ENCODE results near the gene MLLT3. TPM values are rescaled to one million over a fixed set of nuclear protein-coding genes. Genes with fewer than 3 reads are reported as not detected.
A peak's percentile ranks its signal among the peaks of the same experiment; 100 is the strongest.

Gene MLLT3
- total RNA-seq, 4 donors from 2014 or later = 29.8 to 51.0 (median 47.1) TPM

GRCh38 chr9:20601292-20601691 lies 21.0 kb downstream of the MLLT3 start:
- TF ChIP-seq CTCF (IDR thresholded peaks at IDR 0.05) = no peak
- TF ChIP-seq POLR2A (IDR thresholded peaks at IDR 0.05) = no peak
- 65 to 82% methylated on average over 1 of the region's 1 CpG for WGBS, 2 donors
- H3K36me3 ChIP-seq = no peaks in the 10 kb centered on the region
- intact Hi-C loops (cut with DNase I) = no loop called here
- peak overlapping the region in 1 of 3 donors; percentile 48 for H3K27ac ChIP-seq
- H3K4me3 ChIP-seq (replicated peaks in 1 of 3) = no peak overlapping the region
- peaks cover 53 to 54% of the 10 kb centered on the region in 2 donors for H3K4me1 ChIP-seq
- no peak for DNase-seq
- no peaks in the 10 kb centered on the region for H3K27me3 ChIP-seq
- H3K9me3 ChIP-seq = no peaks in the 10 kb centered on the region

GRCh38 chr9:20599195-20599594 lies 23.1 kb downstream of the MLLT3 start:
- TF ChIP-seq CTCF (IDR thresholded peaks at IDR 0.05) (no peak), POLR2A (IDR thresholded peaks at IDR 0.05) (no peak)
- Histone ChIP-seq H3K9me3 (no peaks in the 10 kb centered on the region), H3K36me3 (no peaks in the 10 kb centered on the region), H3K27me3 (no peaks in the 10 kb centered on the region), H3K27ac (no peak overlapping the region), H3K4me3 (replicated peaks in 1 of 3) (no peak overlapping the region), H3K4me1 (peaks cover 39 to 46% of the 10 kb centered on the region in 2 donors)
- intact Hi-C loops (cut with DNase I) = no loop called here
- DNase-seq = no peak
- WGBS, 2 donors = 95 to 99% methylated on average over 3 of the region's 3 CpGs

- no peaks in the 10 kb centered on the region for H3K9me3 ChIP-seq
- WGBS, 2 donors = 92 to 100% methylated on average over 1 of the region's 1 CpG
- intact Hi-C loops (cut with DNase I) = no loop called here
- H3K27me3 ChIP-seq = no peaks in the 10 kb centered on the region
- TF ChIP-seq POLR2A (IDR thresholded peaks at IDR 0.05) = no peak
- no peak for TF ChIP-seq CTCF (IDR thresholded peaks at IDR 0.05)
- no peak for DNase-seq
- H3K36me3 ChIP-seq = no peaks in the 10 kb centered on the region
- H3K27ac ChIP-seq = no peak overlapping the region
- peaks cover 41 to 42% of the 10 kb centered on the region in 2 donors for H3K4me1 ChIP-seq
- no peak overlapping the region for H3K4me3 ChIP-seq (replicated peaks in 1 of 3)
These were observed 23.9 kb downstream of the MLLT3 start for GRCh38 chr9:20598367-20598766.

GRCh38 chr9:20597862-20598261 lies 24.4 kb downstream of the MLLT3 start:
- no peak for DNase-seq
- no peaks in the 10 kb centered on the region for H3K9me3 ChIP-seq
- peaks cover 43 to 44% of the 10 kb centered on the region in 2 donors for H3K4me1 ChIP-seq
- H3K27ac ChIP-seq = no peak overlapping the region
- H3K4me3 ChIP-seq (replicated peaks in 1 of 3) = no peak overlapping the region
- H3K27me3 ChIP-seq = no peaks in the 10 kb centered on the region
- H3K36me3 ChIP-seq = no peaks in the 10 kb centered on the region
- intact Hi-C loops (cut with DNase I) = no loop called here
- no peak for TF ChIP-seq POLR2A (IDR thresholded peaks at IDR 0.05)
- TF ChIP-seq CTCF (IDR thresholded peaks at IDR 0.05) = no peak

DNA sequence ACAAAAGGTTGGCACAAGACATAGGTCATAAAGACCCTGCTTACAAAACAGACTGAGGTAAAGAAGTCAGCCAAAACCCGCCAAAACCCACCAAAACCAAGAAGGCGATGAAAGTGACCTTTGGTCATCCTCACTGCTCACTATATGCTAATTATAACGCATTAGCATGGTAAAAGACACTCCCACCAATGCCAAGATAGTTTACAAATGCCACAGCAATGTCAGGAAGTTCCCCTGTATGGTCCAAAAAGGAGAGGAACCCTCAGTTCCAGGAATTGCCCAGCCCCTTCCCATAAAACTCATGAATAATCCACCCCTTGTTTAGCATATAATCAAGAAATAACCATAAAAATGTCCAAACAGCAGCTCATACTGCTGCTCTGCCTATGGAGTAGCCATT lies 27.7 kb downstream of the MLLT3 start:
- DNase-seq = no peak
- Histone ChIP-seq H3K4me3 (replicated peaks in 1 of 3) (no peak overlapping the region), H3K27me3 (no peaks in the 10 kb centered on the region), H3K27ac (no peak overlapping the region), H3K36me3 (no peaks in the 10 kb centered on the region), H3K4me1 (peaks cover 33 to 35% of the 10 kb centered on the region in 2 donors), H3K9me3 (no peaks in the 10 kb centered on the region)
- intact Hi-C loops (cut with DNase I) = no loop called here
- WGBS, 2 donors = 80 to 86% methylated on average over 3 of the region's 3 CpGs
- no peak for TF ChIP-seq POLR2A (IDR thresholded peaks at IDR 0.05)
- TF ChIP-seq CTCF (IDR thresholded peaks at IDR 0.05) = no peak

Measured in thyroid gland (tissue), 4 donors.